Muscle layer of colon (tissue), 2 donors: ENCODE measurements around the gene UTS2.

ENCODE experiments used
- H3K27ac ChIP-seq: one replicate; pipeline ENCODE4 v1.7.0; 2013; ENCODE audit warnings: low read depth, mild to moderate bottlenecking, low read length, moderate library complexity
- H3K27me3 ChIP-seq, 2 donors: one replicate each; pipeline ENCODE4 v1.7.0; 2013; ENCODE audit warnings: low read length in 2 of 2, mild to moderate bottlenecking in 2 of 2; ENCODE audit not compliant: insufficient read depth in 2 of 2, control insufficient read depth in 1 of 2
- H3K36me3 ChIP-seq: one replicate; pipeline ENCODE4 v1.7.0; 2013; ENCODE audit warnings: mild to moderate bottlenecking, low read length; ENCODE audit not compliant: insufficient read depth
- H3K4me1 ChIP-seq: one replicate; pipeline ENCODE4 v1.7.0; 2013; ENCODE audit warnings: mild to moderate bottlenecking, low read length; ENCODE audit not compliant: insufficient read depth
- H3K4me3 ChIP-seq, 2 donors: one replicate each; pipeline ENCODE4 v1.7.0; 2013; ENCODE audit warnings: low read length in 2 of 2, low read depth in 1 of 2, mild to moderate bottlenecking in 1 of 2, moderate library complexity in 1 of 2
- H3K9ac ChIP-seq: one replicate; pipeline ENCODE4 v1.7.0; 2013; ENCODE audit warnings: low read length
- H3K9me3 ChIP-seq: one replicate; pipeline ENCODE4 v1.7.0; 2013; ENCODE audit warnings: mild to moderate bottlenecking, low read length
- donor health status: abdominal sarcoma.
- donor health status: Adenocarcinoma of cecum.

Gene UTS2, protein sequence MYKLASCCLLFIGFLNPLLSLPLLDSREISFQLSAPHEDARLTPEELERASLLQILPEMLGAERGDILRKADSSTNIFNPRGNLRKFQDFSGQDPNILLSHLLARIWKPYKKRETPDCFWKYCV

DNA sequence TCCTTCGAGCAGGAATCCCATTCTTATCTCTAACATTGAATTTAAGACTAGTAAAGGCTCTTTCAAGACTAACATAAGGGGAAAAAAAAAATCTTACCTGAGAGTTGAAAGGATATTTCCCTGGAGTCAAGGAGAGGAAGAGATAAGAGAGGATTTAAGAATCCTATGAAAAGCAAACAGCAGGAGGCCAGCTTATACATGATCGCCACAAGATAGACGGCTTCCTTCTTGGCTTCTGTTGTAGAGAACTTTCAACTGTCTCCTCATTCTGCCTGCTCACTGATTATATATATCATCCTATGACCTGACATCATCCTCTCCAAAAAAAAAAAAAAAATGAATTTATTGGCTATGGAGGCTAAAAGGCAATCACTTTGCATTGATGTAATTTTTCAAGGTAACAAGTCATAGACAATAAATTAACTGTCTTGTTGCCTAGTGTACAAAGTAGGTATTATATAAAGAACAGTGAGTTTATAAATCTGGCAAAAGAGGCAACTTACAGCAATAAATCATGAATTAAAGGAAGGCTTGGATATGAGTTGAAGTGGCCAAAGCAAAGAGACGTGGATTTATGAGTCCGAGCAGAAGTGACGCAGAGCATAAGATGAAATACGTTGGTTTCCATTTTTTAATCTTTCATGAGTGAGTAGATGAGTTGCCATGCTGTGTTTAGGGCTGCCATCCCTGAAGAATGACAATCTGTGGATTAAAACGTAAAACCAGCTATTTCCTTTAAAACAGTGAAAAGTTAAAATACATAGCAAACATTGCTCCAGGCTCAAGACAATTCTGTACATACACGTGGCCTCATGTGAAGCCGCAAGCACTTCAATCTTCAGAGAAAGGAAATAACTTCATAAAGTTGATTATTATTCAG lies at the start of gene UTS2:
TSS of gene UTS2 (minus strand) at position 262 of the 880 bp plus-strand sequence. CDS start at position 200, 62 bp downstream.
- Histone ChIP-seq H3K9me3 (no peaks in the 10 kb centered on the region), H3K9ac (no peak within 1 kb of the TSS), H3K4me1 (no peaks in the 10 kb centered on the region), H3K4me3 (no peak within 1 kb of the TSS), H3K36me3 (no peaks in the 10 kb centered on the region), H3K27me3 (no peaks in the 10 kb centered on the region), H3K27ac (no peak within 1 kb of the TSS)

DNA sequence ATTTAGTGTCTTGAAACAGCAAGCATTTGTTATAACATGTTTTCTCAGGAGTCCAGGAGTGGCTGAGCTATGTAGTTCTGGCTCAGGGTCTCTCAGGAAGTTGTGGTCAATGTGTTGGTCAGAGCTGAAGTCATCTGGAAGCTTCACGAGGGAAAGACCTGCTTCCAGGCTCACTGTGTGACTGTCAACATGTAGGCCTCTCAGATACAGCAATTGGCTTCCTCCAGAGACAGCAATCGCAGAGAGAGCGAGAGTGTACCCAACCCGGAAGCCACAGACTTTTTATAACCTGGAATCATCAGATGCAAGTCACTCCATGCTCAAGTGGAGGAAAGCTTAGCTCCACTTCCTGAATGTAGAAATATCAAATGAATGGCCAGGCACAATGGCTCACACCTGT lies 46.9 kb upstream of the UTS2 start:
- Histone ChIP-seq H3K4me1 (no peaks in the 10 kb centered on the region), H3K9ac (no peak overlapping the region), H3K36me3 (no peaks in the 10 kb centered on the region), H3K27me3 (no peaks in the 10 kb centered on the region), H3K27ac (no peak overlapping the region), H3K9me3 (no peaks in the 10 kb centered on the region), H3K4me3 (no peak overlapping the region)

DNA sequence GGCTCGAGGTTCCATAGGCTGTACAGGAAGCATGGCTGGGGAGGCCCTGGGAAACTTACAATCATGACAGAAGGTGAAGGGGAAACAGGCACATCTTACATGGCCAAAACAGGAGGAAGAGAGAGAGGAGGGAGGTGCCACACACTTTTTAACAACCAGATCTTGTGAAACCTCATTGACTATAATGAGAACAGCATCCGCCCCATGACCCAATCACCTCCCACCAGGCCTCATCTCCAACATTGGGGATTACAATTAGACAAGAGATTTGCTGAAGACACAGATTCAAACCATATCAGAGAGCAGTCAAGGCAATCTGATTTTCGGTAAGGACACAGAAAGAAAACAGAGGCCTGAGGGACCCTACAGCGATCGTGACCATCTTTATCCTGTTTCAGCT lies 46.1 kb upstream of the UTS2 start:
- H3K36me3 ChIP-seq, result no peaks in the 10 kb centered on the region
- no peak overlapping the region for H3K4me3 ChIP-seq
- no peaks in the 10 kb centered on the region for H3K4me1 ChIP-seq
- no peaks in the 10 kb centered on the region for H3K27me3 ChIP-seq
- H3K27ac ChIP-seq, result no peak overlapping the region
- H3K9me3 ChIP-seq, result no peaks in the 10 kb centered on the region
- H3K9ac ChIP-seq, result no peak overlapping the region

DNA sequence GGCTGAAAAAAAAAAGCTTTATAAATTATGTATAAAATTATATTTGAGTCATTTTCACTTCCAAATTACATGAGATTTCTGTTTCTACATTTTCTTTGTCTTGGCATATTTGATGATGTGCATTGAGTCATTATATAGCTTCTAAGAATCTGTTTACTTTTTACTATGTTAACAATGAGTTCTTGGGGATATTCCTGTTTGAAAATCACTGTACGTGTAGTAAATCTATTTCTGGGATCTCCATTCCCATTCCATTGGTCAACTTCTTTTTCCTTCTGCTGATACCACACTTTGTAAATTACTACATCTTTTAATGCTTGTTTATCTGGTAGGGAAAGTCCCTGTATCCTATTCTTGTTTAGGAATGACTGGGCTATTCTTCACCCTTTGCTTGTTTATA lies 44.1 kb upstream of the UTS2 start:
- Histone ChIP-seq H3K27me3 (no peaks in the 10 kb centered on the region), H3K4me3 (no peak overlapping the region), H3K9me3 (no peaks in the 10 kb centered on the region), H3K4me1 (no peaks in the 10 kb centered on the region), H3K9ac (no peak overlapping the region), H3K27ac (no peak overlapping the region), H3K36me3 (no peaks in the 10 kb centered on the region)

DNA sequence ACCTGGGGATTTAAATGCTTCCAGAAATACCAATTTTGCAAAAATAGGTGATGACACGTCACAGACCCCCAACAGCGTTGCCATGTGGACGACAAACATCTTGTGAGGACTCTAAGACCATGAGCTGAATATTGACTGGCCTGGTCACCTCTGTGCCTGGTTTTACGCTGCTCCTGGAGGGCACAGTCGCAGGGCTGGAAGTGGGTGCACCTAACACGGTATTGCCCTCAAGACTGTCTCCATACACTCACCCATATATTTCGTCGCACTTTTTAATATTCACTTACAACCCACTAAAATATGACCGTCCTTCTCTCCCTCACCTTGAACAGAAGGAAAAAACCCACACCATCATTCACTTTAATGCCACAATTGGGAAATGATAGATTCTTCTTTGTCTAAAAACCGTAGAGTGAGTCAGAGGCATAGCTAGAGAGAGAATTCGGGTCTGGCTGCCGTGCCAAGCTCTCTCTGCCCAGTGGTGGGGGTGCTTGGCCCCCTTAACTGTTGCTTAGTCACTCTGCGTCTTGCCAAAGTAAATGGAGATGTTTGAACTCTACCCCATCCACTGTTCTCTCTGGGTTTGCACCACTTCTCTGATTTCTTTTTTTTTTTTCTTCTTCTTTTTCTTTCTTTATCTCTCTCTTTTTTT lies 40.8 kb upstream of the UTS2 start:
- no peak overlapping the region for H3K9ac ChIP-seq

DNA sequence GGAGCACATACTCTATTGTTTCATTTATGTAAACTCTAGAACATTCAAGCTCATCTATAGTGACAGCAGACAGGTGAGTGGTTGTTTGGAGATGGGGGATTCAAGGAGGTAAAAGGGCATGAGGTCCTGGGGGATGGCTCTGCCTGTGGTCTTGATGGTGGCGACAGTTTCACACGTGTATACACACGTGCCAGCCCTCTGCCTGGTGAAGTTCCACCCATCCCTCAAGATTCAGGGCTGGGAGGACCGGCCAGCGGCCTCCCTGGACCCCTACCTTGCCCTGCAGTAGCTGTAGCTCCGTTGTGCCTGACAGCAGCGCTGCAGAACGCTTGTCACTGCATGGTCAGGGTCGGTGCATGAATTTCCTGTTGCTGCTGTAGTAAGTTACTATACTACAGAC lies 38.9 kb upstream of the UTS2 start:
- Histone ChIP-seq H3K27me3 (peaks cover 0 to 14% of the 10 kb centered on the region in 2 donors), H3K4me1 (no peaks in the 10 kb centered on the region)

More for the DNA sequence above, 40.8 kb upstream of the UTS2 start:
- Histone ChIP-seq H3K4me1 (no peaks in the 10 kb centered on the region), H3K9me3 (no peaks in the 10 kb centered on the region), H3K27me3 (no peaks in the 10 kb centered on the region), H3K27ac (no peak overlapping the region), H3K36me3 (no peaks in the 10 kb centered on the region), H3K4me3 (no peak overlapping the region)

DNA sequence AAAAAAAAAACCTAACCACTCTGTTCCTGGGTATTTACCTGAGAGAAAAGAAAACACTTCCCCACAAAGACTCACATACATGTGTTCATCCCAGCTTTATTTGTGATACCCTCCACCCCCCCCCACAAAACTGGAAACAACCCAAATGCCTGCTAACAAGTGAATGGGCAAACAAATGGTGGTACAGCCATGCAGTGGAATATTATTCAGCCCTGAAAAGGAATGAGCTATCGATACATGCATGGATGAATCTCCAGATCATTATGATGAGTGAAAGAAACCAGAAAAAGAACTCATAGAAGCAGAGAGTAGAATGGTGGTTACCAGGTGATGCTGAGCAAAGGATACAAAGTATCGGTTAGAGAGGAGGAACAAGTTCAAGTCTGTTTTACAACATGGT lies 38.0 kb upstream of the UTS2 start:
- Histone ChIP-seq H3K27ac (no peak overlapping the region), H3K36me3 (no peaks in the 10 kb centered on the region), H3K9me3 (no peaks in the 10 kb centered on the region), H3K4me1 (no peaks in the 10 kb centered on the region), H3K27me3 (peaks cover 0 to 21% of the 10 kb centered on the region in 2 donors), H3K4me3 (no peak overlapping the region), H3K9ac (no peak overlapping the region)

More for the DNA sequence above, 38.9 kb upstream of the UTS2 start:
- no peak overlapping the region for H3K9ac ChIP-seq
- H3K36me3 ChIP-seq, result no peaks in the 10 kb centered on the region
- H3K9me3 ChIP-seq, result no peaks in the 10 kb centered on the region
- H3K4me3 ChIP-seq, result no peak overlapping the region
- no peak overlapping the region for H3K27ac ChIP-seq

DNA sequence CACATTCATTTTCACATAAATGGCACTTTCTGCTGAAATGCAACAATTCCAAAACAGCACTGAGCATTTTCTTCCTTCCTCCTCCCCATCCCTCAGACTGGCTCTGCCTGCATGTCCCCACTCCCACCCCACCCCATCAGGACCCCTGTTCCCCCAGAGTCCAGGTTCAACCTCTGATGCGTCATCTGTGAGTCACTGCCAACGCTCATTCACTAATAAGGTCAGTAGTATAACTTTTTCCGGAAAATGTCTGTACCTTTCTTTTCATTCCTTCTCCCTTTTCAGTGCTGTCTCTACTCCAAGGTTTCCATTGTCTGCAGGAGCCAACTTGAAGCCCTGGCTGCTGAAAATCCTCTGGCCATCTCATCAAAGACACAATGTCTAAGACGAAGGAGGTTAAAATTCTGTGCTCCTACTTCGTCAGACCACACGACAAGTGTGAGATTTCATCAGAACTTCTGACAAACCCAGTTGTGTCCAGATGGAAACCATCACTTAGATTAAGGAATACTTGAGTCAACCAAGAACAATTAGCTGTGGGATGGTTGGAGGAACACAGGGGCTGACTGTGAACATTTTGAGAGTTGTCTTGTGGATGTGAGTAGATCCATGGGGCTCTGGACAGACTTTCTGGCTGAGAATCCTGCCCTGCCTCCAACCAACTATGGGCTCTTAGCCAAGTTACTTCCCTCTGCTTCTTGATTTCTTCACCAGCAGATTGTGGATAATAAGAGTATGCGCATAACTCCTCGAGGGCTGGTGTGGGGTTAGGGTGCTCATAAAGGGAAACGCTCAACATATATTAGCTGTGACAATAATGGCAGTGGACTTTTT lies 35.6 kb upstream of the UTS2 start:
- H3K4me3 ChIP-seq, result no peak overlapping the region
- H3K4me1 ChIP-seq, result no peaks in the 10 kb centered on the region
- H3K9ac ChIP-seq, result no peak overlapping the region
- no peaks in the 10 kb centered on the region for H3K9me3 ChIP-seq
- H3K27ac ChIP-seq, result no peak overlapping the region
- H3K36me3 ChIP-seq, result no peaks in the 10 kb centered on the region
- peaks cover 0 to 21% of the 10 kb centered on the region in 2 donors for H3K27me3 ChIP-seq

DNA sequence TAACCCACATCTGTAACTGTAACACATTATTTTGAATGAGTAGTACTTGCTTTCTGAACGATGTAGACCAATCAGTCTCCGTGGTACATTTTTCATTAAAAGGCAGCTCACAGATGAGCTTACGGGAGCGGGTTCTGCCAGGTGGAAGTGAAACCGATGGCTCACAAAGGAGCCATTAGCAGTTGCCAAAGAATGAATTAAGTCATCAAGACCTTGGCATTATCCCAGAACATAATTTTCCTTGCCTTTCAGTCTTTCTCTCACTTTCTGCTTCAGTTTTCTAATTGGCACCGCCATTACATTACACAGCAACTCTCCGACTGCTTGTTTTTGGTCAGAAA lies 33.5 kb upstream of the UTS2 start:
- H3K4me3 ChIP-seq, result no peak overlapping the region
- H3K36me3 ChIP-seq, result no peaks in the 10 kb centered on the region
- H3K27ac ChIP-seq, result no peak overlapping the region
- no peaks in the 10 kb centered on the region for H3K9me3 ChIP-seq
- H3K27me3 ChIP-seq, result peaks cover 0 to 21% of the 10 kb centered on the region in 2 donors
- no peak overlapping the region for H3K9ac ChIP-seq
- no peaks in the 10 kb centered on the region for H3K4me1 ChIP-seq

DNA sequence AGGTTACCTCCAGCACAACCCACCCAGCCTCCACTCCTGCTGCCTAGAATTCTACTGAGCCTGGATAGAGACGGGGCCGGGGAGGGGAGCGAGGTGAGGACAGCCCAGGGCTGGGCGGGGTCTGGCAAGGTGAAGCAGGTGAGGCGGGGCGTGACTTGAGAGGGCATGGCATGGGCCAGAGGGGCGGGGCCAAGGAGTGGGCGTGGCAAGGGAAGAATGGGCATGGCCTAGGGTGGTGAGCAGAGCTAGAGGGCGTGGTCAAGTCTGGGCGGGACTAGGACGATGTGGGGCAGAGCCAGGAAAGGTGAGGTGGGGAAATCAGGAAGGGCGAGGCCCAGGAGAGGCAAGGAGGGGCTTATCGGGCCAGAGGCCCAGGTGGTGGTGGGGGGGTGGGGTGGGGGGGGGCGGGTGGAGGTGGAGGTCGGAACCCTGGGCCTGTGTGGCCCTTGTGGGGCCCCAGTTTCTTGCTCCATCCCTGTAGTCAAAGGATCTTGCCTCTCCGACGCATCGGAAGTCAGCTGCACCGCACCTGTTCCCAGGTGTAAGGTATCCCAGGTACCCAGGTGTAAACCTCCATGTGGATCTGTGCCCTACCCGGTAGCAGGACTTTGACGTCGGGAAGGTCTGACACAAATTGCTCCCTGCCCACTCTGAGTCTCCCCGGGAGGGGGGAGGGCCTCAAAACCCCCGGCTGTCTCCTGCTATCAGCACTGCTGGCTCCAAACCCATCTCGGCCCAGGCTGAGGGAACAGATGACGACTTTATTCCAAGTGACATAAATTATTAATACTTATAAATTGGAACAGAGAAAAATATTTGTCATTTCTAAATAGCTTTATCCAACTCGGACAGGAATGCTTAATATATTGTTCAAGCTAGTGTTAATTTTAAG lies 32.9 kb upstream of the UTS2 start:
- H3K36me3 ChIP-seq, result no peaks in the 10 kb centered on the region
- H3K27me3 ChIP-seq, result peaks cover 0 to 21% of the 10 kb centered on the region in 2 donors
- H3K27ac ChIP-seq, result no peak overlapping the region
- H3K4me3 ChIP-seq, result no peak overlapping the region
- H3K4me1 ChIP-seq, result no peaks in the 10 kb centered on the region
- no peak overlapping the region for H3K9ac ChIP-seq
- H3K9me3 ChIP-seq, result no peaks in the 10 kb centered on the region
